ENCODE data around the gene GRHPR.

GRCh38 chr9:37425298-37425752, 2.8 kb downstream of the GRHPR start:
- TF ChIP-seq CTCF (IDR thresholded peaks at IDR 0.05; ENCODE audit: insufficient read depth, low read length, poor library complexity, severe bottlenecking) (no peak), EZH2phosphoT487 (conservative IDR thresholded peaks at IDR 0.05; ENCODE audit: low read length) (no peak)
